AG09319 (cell line): ENCODE data around the gene ERVMER34-1.
A peak's percentile ranks its signal among the peaks of the same experiment; 100 is the strongest.

Experiments used
- DNase-seq: peaks from one replicate; pipeline ENCODE4 v3.0.0-alpha.2; 2010; ENCODE audit warnings: low read depth; ENCODE audit errors: extremely low read depth
- CTCF ChIP-seq: IDR thresholded peaks from 2 replicates; pipeline ENCODE4 v1.5.1; 2011; ENCODE audit warnings: low read depth, mild to moderate bottlenecking, inconsistent platforms, low read length, moderate library complexity

Gene ERVMER34-1

GRCh38 chr4:52780617-52781354 is 29.6 kb upstream of the ERVMER34-1 start:
- TF ChIP-seq CTCF = no peak
- no peak for DNase-seq

GRCh38 chr4:52780206-52780605 is 29.0 kb upstream of the ERVMER34-1 start:
- no peak for TF ChIP-seq CTCF
- DNase-seq = peak; percentile 11

GRCh38 chr4:52760256-52760655 is 9.0 kb upstream of the ERVMER34-1 start:
- no peak for TF ChIP-seq CTCF
- DNase-seq = no peak

GRCh38 chr4:52755426-52755825 is 4.2 kb upstream of the ERVMER34-1 start:
- TF ChIP-seq CTCF = no peak
- DNase-seq = no peak

GRCh38 chr4:52752936-52753335 is 1.7 kb upstream of the ERVMER34-1 start:
- no peak for TF ChIP-seq CTCF
- no peak for DNase-seq

GRCh38 chr4:52751487-52751911 is 274 bp upstream of the ERVMER34-1 start:
- no peak for DNase-seq
- TF ChIP-seq CTCF = no peak

- DNase-seq = no peak
- TF ChIP-seq CTCF = no peak
Measured at GRCh38 chr4:52750213-52750612, 1.0 kb downstream of the ERVMER34-1 start.
